AG04449 (cell line): ENCODE results near the gene LRRC31.

Experiments
- CTCF ChIA-PET: fragments of 350-600 bp; formaldehyde crosslinking; extraction: SDS; loops from one replicate; lab custom pipeline; 2021; ENCODE audit warnings: antibody characterized with exemption; lab: Yijun Ruan, JAX
- POLR2A ChIA-PET: fragments of 400-600, 350-600 bp; formaldehyde crosslinking; extraction: SDS; loops from one replicate; lab custom pipeline; 2020; ENCODE audit warnings: antibody characterized with exemption, inconsistent platforms; lab: Yijun Ruan, JAX
- DNase-seq: peaks from one replicate; pipeline ENCODE4 v3.0.0-alpha.2; 2010; ENCODE audit warnings: low read depth, low spot score
- H3K4me3 ChIP-seq: 2 replicates; pipeline ENCODE4 v1.5.1; 2011; ENCODE audit warnings: low read depth, mild to moderate bottlenecking, control low read depth, low read length
- CTCF ChIP-seq: IDR thresholded peaks from one replicate; pipeline ENCODE4 v1.5.1; 2011; ENCODE audit warnings: mild to moderate bottlenecking, moderate library complexity, low read length, control low read depth, inconsistent platforms; ENCODE audit not compliant: insufficient read depth; ENCODE audit errors: missing control alignments

Gene LRRC31

DNA sequence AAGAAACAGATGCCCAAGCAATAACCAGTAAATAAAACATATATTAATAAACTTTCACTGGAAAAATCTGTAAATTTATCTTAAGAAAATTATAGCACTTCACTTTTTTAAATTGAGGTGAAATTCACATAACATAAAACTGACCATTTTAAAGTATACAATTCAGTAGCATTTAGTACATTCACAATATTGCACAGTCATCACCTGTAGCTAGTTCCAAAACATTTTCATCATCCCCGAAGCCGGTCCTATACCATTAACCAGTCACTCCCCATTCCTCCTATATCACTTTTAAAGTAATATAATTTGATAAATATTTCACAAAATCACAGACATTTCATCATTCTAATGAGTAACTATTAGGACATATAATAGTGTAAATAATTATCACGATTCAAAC is 65.1 kb downstream of the LRRC31 start:
- no peak for DNase-seq
- no peak for TF ChIP-seq CTCF
- CTCF ChIA-PET: interaction anchor here (1.0 kb wide), 1 partner anchor 31 kb away, joined by 3 read pairs; the partner anchor contains the start of gene MYNN
- no peak overlapping the region for H3K4me3 ChIP-seq
- POLR2A ChIA-PET: no interaction called here

DNA sequence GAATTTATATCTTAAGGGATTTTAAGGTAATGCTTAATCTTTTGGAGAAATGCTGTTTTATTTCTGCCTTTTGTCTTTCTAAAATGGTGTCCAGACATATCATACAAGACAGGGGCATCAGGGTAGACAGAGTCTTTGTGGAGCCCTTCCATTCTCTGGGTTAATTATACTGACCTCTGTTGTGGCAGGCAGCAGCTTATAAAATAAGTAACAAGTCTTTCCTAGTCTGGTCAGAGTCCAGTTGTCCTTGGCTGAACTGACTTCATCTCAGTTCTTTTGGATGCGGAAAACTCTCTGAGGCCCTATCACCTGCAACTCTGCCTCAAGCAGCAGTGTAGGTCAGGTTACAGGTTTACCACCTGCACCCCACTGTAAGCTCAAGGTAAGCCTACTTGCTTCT is 77.4 kb downstream of the LRRC31 start:
- ChIA-PET POLR2A (no interaction called here), CTCF (no interaction called here)
- H3K4me3 ChIP-seq: no peak overlapping the region
- no peak for DNase-seq
- TF ChIP-seq CTCF: no peak

GRCh38 chr3:169790687-169791429 is 78.9 kb downstream of the LRRC31 start:
- POLR2A ChIA-PET: no interaction called here
- CTCF ChIA-PET: no interaction called here
- no peak overlapping the region for H3K4me3 ChIP-seq
- DNase-seq: no peak
- TF ChIP-seq CTCF: no peak

DNA sequence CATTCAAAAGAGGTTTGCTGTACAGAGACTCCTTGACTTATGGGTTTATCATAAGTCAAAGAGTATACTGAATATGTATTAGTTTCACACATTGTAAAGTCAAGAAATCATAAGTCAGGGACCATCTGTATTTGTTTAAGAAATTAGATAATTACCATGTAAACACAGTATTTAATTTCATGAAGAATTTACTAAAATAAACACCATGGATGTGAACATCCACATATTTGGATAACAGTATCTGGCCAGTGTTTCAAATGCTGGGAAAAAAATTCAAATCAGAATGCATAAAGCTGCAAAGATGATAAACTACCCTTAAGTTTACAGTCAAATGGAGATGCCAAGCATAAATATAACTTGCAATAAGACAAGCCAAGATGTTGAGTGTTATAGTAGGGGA is 79.5 kb downstream of the LRRC31 start:
- no peak for TF ChIP-seq CTCF
- no peak overlapping the region for H3K4me3 ChIP-seq
- CTCF ChIA-PET: no interaction called here
- no peak for DNase-seq
- POLR2A ChIA-PET: no interaction called here
